K562 (cell line): ENCODE results near the gene MAPK1IP1L. TPM values are rescaled to one million over a fixed set of nuclear protein-coding genes. Genes with fewer than 3 reads are reported as not detected.

Experiments
- CCAR2 ChIP-seq: fragments of 200-400 bp; formaldehyde crosslinking; IDR thresholded peaks from 2 replicates; pipeline ENCODE4 v1.6.1; 2017; ENCODE audit warnings: mild to moderate bottlenecking, low read depth, low read length
- CHD1 ChIP-seq: fragments of 200-600 bp; sonication (generic); IDR thresholded peaks from one replicate; pipeline ENCODE4 v1.6.1; 2012; ENCODE audit warnings: mild to moderate bottlenecking, moderate library complexity, low read length, inconsistent platforms
- CHD4 ChIP-seq: fragments of 200-600 bp; sonication (generic); IDR thresholded peaks from 3 replicates; pipeline ENCODE4 v1.6.1; 2012; ENCODE audit warnings: low read depth, mild to moderate bottlenecking, mixed read lengths, low read length, inconsistent platforms; ENCODE audit not compliant: insufficient read depth, insufficient replicate concordance, poor library complexity, severe bottlenecking
- DACH1 ChIP-seq: fragments of 450-650 bp; IDR thresholded peaks from 2 replicates; pipeline ENCODE4 v1.6.1; 2018; ENCODE audit not compliant: partially characterized antibody
- FOXK2 ChIP-seq, 2 experiments: fragments of 450-650 bp; IDR thresholded peaks in 1 of 2; conservative IDR thresholded peaks in 1 of 2; 2 replicates each; pipeline ENCODE4 v1.6.1; 2016; ENCODE audit warnings: low read depth in 2 of 2, mild to moderate bottlenecking in 1 of 2
- FUS ChIP-seq: fragments of 200-400 bp; formaldehyde crosslinking; optimal IDR thresholded peaks from 2 replicates; pipeline ENCODE3; 2017; ENCODE audit warnings: low read depth, low read length
- GABPB1 ChIP-seq: sonication (generic); formaldehyde crosslinking; IDR thresholded peaks from 2 replicates; pipeline ENCODE4 v1.8.0; 2022; ENCODE audit warnings: mild to moderate bottlenecking, missing genetic modification reagents
- HIVEP1 ChIP-seq: fragments of 250-450 bp; sonication (Bioruptor Pico); IDR thresholded peaks from 2 replicates; pipeline ENCODE4 v1.4.0; 2020; ENCODE audit warnings: mild to moderate bottlenecking
- HMGN3 ChIP-seq: IDR thresholded peaks from 2 replicates; pipeline ENCODE4 v1.6.1; 2011; ENCODE audit warnings: borderline replicate concordance, low read depth, mild to moderate bottlenecking, mixed read lengths, low read length; ENCODE audit not compliant: insufficient read length; ENCODE audit errors: extremely low read depth
- HNRNPUL1 ChIP-seq: fragments of 200-400 bp; formaldehyde crosslinking; IDR thresholded peaks from 2 replicates; pipeline ENCODE4 v1.6.1; 2017; ENCODE audit warnings: low read length
- MCM5 ChIP-seq: fragments of 450-650 bp; IDR thresholded peaks from 2 replicates; pipeline ENCODE4 v1.6.1; 2016; ENCODE audit warnings: low read depth
- MTF1 ChIP-seq: fragments of 250-450 bp; sonication (Bioruptor Pico); IDR thresholded peaks from 2 replicates; pipeline ENCODE4 v1.9.0; 2021; ENCODE audit warnings: moderate library complexity, mild to moderate bottlenecking, inconsistent platforms, borderline replicate concordance
- POLR2AphosphoS5 ChIP-seq: IDR thresholded peaks from 2 replicates; pipeline ENCODE4 v1.6.1; 2011; ENCODE audit warnings: mild to moderate bottlenecking, low read depth, low read length, moderate library complexity; ENCODE audit not compliant: control insufficient read depth, insufficient read depth
- RBBP5 ChIP-seq: fragments of 200-600 bp; sonication (generic); IDR thresholded peaks from 2 replicates; pipeline ENCODE4 v1.6.1; 2012; ENCODE audit warnings: borderline replicate concordance, mild to moderate bottlenecking, low read length, control low read depth, inconsistent platforms; ENCODE audit not compliant: insufficient read depth, poor library complexity, severe bottlenecking
- RHOXF2B ChIP-seq: fragments of 250-450 bp; sonication (Bioruptor Pico); conservative IDR thresholded peaks from 2 replicates; pipeline ENCODE4 v1.5.1; 2021
- SETDB1 ChIP-seq: IDR thresholded peaks from one replicate; pipeline ENCODE4 v1.6.1; 2012; ENCODE audit warnings: low read length, control low read depth, inconsistent platforms
- SMAD2 ChIP-seq: fragments of 150-350 bp; IDR thresholded peaks from 2 replicates; pipeline ENCODE4 v1.6.1; 2014; ENCODE audit warnings: low read depth, mild to moderate bottlenecking, low read length
- STAT5B ChIP-seq: fragments of 250-450 bp; sonication (Bioruptor Pico); IDR thresholded peaks from 2 replicates; pipeline ENCODE4 v1.8.0; 2021; ENCODE audit warnings: mild to moderate bottlenecking, inconsistent platforms
- TAF1 ChIP-seq: IDR thresholded peaks from 2 replicates; pipeline ENCODE4 v1.6.1; 2011; ENCODE audit warnings: mild to moderate bottlenecking, low read length, moderate library complexity; ENCODE audit not compliant: insufficient read depth, control insufficient read depth, severe bottlenecking; ENCODE audit errors: extremely low read depth
- TEAD2 ChIP-seq: fragments of 450-650 bp; IDR thresholded peaks from 2 replicates; pipeline ENCODE4 v1.6.1; 2016; ENCODE audit warnings: missing genetic modification characterization, control low read depth, missing compliant biosample characterization
- USF2 ChIP-seq: sonication (generic); formaldehyde crosslinking; IDR thresholded peaks from 2 replicates; pipeline ENCODE4 v1.5.0; 2020; ENCODE audit warnings: missing genetic modification reagents
- ZFP91 ChIP-seq: sonication (generic); formaldehyde crosslinking; IDR thresholded peaks from 2 replicates; pipeline ENCODE4 v1.8.0; 2022; ENCODE audit warnings: mild to moderate bottlenecking, missing genetic modification reagents
- ZNF41 ChIP-seq: fragments of 250-450 bp; sonication (Bioruptor Pico); conservative IDR thresholded peaks from 2 replicates; pipeline ENCODE4 v1.4.0; 2020; ENCODE audit warnings: mild to moderate bottlenecking
- ZNF696 ChIP-seq: fragments of 250-450 bp; sonication (Bioruptor Pico); conservative IDR thresholded peaks from 2 replicates; pipeline ENCODE4 v1.4.0; 2020; ENCODE audit warnings: mild to moderate bottlenecking, moderate library complexity
- ZNF785 ChIP-seq: fragments of 250-450 bp; sonication (Bioruptor Pico); IDR thresholded peaks from 2 replicates; pipeline ENCODE4 v1.4.0; 2020; ENCODE audit warnings: mild to moderate bottlenecking
- polyA plus RNA-seq, 8 experiments: library from polyadenylated mRNA; depleted of rRNA in 4 of 8; stranded (reverse) in 5 of 8; unstranded in 3 of 8; fragments of >200 nt; fragmentation: Nextera tagmentation in 2 of 8; fragmentation: Illumina TruSeq in 1 of 8; extraction: Ambion mirVana in 2 of 8; extraction: Trizol in 1 of 8; gene quantifications; 2 replicates each; pipeline versions ENCODE4 v1.2.1 to v1.2.3, GENCODE V29; 2011 to 2014; ENCODE audit warnings: inconsistent platforms in 1 of 8, missing spikeins in 1 of 8
- total RNA-seq, 7 experiments: library from RNA; depleted of rRNA in 6 of 7; stranded (reverse); fragments of >200 nt in 6 of 7; fragmentation: Illumina TruSeq in 2 of 7; extraction: Trizol in 2 of 7; gene quantifications; 2 replicates each; pipeline versions ENCODE4 v1.2.1 to v1.2.3, GENCODE V29; 2011 to 2021; ENCODE audit warnings: low replicate concordance in 1 of 7

MAPK1IP1L gene
- total and polyA plus RNA-seq, 9 of the 15 experiments (the other 6 are each of a cell fraction or from before 2014, with no cell fraction given): 32.7 to 99.4 (median 49.8) TPM

GRCh38 chr14:55103005-55103640 is 51.7 kb downstream of the MAPK1IP1L start (continued):
- TF ChIP-seq RBBP5 (peak; percentile 63), HMGN3 (no peak), USF2 (CRISPR knock-in tag) (no peak), MCM5 (no peak), CCAR2 (no peak), HIVEP1 (CRISPR knock-in tag) (no peak), ZNF785 (CRISPR knock-in tag) (no peak), TAF1 (peak; percentile 57), RHOXF2B (CRISPR knock-in tag) (no peak), POLR2AphosphoS5 (peak; percentile 48; the same call in 1 of the 2 replicates), CHD1 (no peak), SMAD2 (no peak), FUS (no peak), ZNF41 (CRISPR knock-in tag) (no peak), GABPB1 (0 out of 2 replicates have a peak, but pooled peaks have one; percentile 25), MTF1 (CRISPR knock-in tag) (no peak), CHD4 (no peak), DACH1 (no peak), HNRNPUL1 (no peak), TEAD2 (tag) (0 out of 2 replicates have a peak, but pooled peaks have one; percentile 5), SETDB1 (no peak), STAT5B (CRISPR knock-in tag) (no peak), FOXK2 (conservative IDR thresholded peaks at IDR 0.05 in 1 of 2, IDR thresholded peaks at IDR 0.05 in 1 of 2; ENCODE audit: low read depth in 2 of 2) (0 out of 4 replicates have a peak, but pooled peaks of 1 of the 2 experiments have one; percentile 1), ZFP91 (CRISPR knock-in tag) (no peak), ZNF696 (CRISPR knock-in tag) (no peak)
